ENCODE measurements around the gene ONECUT3.
"Not testable (repeated sequence)": the region's sequence is repeated elsewhere in the genome, so short reads cannot be mapped to it uniquely, and the experiment has no call there.

The ONECUT3 gene

DNA sequence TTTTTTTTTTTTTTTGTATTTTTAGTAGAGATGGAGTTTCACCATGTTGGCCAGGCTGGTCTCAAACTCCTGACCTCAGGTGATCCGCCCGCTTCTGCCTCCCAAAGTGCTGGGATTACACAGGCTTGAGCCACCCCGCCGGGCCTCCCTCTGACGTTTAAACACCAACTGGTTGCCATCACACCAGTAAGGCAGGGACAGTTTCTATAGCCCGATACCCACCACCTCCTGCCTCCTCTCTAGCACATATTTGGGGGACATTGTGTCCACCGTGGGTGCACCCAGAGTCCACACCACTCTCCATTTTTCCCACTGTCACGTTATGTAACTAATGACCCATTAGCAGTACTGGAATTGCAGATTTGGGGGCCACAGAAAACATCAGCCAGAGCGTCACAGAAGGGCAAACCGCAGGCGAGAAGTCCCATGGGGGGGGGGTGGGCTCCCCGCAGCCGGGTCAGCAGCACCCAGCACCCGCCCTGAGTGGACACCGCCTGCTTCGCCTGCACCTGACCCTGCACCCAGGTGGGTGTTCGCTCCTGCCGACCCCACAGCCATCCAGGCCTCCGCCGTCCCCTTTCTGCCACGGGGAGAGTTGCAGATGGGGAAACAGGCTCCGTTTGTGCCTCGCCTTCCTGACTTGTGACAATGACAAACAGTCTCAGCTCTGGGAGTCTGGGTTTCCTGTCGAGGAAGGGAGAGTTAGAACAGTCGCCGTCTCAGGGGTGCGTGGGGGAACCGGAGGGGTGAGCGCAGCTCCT is 3.6 kb downstream of the ONECUT3 start:
- H3K4me3 ChIP-seq (ENCODE audit: control insufficient read depth, low read depth, low read length), result no peak overlapping the region
- no peak for TF ChIP-seq CTCF (IDR thresholded peaks at IDR 0.05; ENCODE audit: control insufficient read depth, insufficient read depth, low read depth, low read length, missing control alignments)
- no peak for DNase-seq (ENCODE audit: low read depth)

- DNase-seq (ENCODE audit: low read depth), result no peak
Measured at GRCh38 chr19:1757468-1758230, 4.3 kb downstream of the ONECUT3 start.

DNA sequence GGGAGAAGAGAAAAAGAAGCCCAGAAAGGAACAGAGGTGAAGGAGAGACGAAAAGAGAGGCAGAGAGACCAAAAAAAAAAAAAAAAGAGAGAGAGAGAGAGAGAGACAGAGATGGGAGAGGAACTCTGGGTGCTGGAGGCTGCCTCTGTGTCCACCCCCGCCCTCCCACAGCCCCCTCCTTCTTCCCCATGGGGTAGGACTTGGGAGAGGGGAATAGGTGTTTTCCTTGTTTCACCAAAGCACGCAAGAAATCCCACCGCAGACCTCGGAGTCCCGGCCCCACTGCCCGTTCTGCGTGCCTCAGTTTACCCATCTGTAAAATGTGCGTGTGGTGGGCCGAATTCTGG is 4.9 kb downstream of the ONECUT3 start:
- H3K4me3 ChIP-seq (ENCODE audit: control insufficient read depth, low read depth, low read length), result no peak overlapping the region
- TF ChIP-seq CTCF (IDR thresholded peaks at IDR 0.05; ENCODE audit: control insufficient read depth, insufficient read depth, low read depth, low read length, missing control alignments), result no peak
- no peak for DNase-seq (ENCODE audit: low read depth)

More at GRCh38 chr19:1757468-1758230, 4.3 kb downstream of the ONECUT3 start:
- TF ChIP-seq CTCF (IDR thresholded peaks at IDR 0.05; ENCODE audit: control insufficient read depth, insufficient read depth, low read depth, low read length, missing control alignments), result no peak
- H3K4me3 ChIP-seq (ENCODE audit: control insufficient read depth, low read depth, low read length), result no peak overlapping the region

DNA sequence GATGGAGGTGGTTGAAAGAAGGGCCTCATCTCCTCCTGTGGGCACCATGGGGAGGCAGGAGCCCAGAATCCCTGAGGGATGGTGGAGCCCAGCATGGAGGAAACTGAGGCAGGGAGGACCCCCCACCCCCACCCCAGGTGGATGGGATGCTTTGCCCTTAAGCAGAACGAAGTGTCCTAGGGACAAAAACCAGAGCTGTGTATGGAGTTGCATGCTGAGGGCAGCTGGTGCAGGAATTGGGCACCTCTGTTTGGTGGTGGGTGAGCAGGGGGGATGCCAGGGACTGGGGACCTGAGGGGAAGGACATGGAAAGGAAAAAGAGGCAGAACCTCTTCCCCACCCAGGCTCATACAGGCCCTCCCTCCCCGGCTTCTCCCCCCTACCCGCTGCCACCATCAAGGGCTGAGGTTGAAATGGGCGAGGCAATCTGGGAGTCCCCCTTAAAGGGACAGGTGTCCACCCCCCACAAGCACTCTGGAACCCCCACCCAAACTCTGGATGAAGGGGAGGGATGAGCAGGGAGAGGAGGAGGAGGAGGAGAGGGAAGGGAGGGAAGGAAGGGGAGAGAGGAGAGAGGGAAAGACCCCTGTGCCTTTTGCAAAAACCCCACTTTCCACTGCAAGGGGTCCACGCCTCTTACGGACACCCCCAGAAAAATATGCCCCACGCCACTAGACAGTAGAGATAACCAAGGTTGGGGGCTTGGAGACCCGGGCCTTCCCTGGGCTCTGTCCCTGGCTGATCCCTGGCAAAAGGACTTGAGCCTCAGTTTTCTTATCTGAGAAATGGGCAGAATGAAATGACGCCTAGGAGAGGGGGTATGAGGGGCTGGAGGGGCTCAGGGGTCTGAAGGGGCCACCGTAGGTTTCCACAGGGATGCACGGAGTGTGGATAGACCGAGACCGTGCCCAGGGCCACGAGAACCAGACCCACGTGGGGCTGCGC is 5.9 kb downstream of the ONECUT3 start:
- no peak for DNase-seq (ENCODE audit: low read depth)
- TF ChIP-seq CTCF (IDR thresholded peaks at IDR 0.05; ENCODE audit: control insufficient read depth, insufficient read depth, low read depth, low read length, missing control alignments), result no peak
- no peak overlapping the region for H3K4me3 ChIP-seq (ENCODE audit: control insufficient read depth, low read depth, low read length)

DNA sequence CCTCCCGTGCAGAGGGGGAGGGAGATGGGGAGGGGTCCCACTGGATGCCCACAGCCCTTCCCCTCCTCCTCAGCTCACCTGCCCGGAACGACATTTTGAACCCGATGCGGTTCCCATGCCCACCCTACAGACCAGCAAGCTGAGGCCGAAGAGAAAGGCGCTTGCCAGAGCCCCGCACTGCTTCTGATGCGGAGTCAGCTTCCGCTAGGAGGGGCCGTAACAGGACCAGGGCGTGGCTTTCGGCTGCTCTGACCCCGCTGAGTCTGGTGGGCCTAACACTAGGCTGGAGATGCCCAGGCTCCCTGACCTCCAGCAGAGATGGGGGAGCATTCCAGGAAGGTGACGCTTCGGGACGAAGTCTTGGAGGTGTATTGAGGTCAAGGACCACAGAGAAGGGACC is 6.7 kb downstream of the ONECUT3 start:
- DNase-seq (ENCODE audit: low read depth), result no peak
- H3K4me3 ChIP-seq (ENCODE audit: control insufficient read depth, low read depth, low read length), result no peak overlapping the region
- TF ChIP-seq CTCF (IDR thresholded peaks at IDR 0.05; ENCODE audit: control insufficient read depth, insufficient read depth, low read depth, low read length, missing control alignments), result no peak

DNA sequence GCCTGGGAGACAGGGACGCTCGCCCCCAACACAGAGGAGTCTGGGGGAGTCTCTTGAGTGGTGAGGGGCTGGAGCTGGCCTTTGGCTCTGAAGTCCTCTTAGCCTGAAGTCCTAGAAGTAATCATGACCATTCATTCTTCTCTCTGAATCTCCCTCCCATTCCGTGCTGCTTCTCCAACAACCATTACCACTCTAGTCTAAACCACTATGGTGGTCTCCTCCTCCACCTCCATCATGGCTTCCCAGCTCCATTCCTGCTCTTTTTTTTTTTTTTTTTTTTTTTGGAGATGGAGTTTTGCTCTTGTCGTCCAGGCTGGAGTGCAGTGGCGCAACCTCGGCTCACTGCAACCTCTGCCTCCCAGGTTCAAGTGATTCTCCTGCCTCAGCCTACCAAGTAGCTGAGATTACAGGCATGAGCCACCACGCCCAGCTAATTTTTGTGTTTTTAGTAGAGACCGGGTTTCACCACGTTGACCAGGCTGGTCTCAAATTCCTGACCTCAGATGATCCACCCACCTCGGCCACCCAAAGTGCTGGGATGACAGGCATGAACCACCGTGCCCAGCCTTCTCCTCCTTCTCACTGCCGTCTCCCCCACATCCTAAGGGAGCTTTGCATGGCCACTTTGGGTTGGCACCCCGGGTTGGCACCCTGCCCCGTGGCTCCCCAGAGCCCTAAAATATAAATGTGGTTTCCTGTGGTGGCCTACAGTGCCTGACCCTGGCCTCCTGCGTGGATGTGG is 7.7 kb downstream of the ONECUT3 start:
- H3K4me3 ChIP-seq (ENCODE audit: control insufficient read depth, low read depth, low read length); DNase-seq (ENCODE audit: low read depth): not testable (repeated sequence)
